Endothelial cell of umbilical vein (primary cell): Measurements from ENCODE around the gene PDCD1.

ENCODE experiments used
- CTCF ChIP-seq, 2 donors: IDR thresholded peaks; 1 replicate in 1 of 2; 2 replicates in 1 of 2; pipeline ENCODE4 v1.5.1; 2011; ENCODE audit warnings: low read length in 2 of 2, mild to moderate bottlenecking in 2 of 2, moderate library complexity in 2 of 2, control low read depth in 1 of 2, inconsistent platforms in 1 of 2, low read depth in 1 of 2; ENCODE audit not compliant: insufficient read depth in 1 of 2; ENCODE audit errors: extremely low read depth in 1 of 2
- EZH2 ChIP-seq: IDR thresholded peaks from 2 replicates; pipeline ENCODE4 v1.6.1; 2012; ENCODE audit warnings: borderline replicate concordance, low read depth, mild to moderate bottlenecking, moderate library complexity, low read length, inconsistent platforms; ENCODE audit not compliant: severe bottlenecking
- FOS ChIP-seq: IDR thresholded peaks from 2 replicates; pipeline ENCODE4 v1.6.1; 2011; ENCODE audit warnings: mild to moderate bottlenecking, low read length, moderate library complexity, borderline replicate concordance; ENCODE audit not compliant: insufficient read depth
- JUN ChIP-seq: IDR thresholded peaks from 2 replicates; pipeline ENCODE4 v1.6.1; 2011; ENCODE audit warnings: borderline replicate concordance, low read depth; ENCODE audit not compliant: insufficient read length, insufficient read depth
- MAX ChIP-seq: IDR thresholded peaks from 2 replicates; pipeline ENCODE4 v1.6.1; 2011; ENCODE audit not compliant: insufficient read depth, insufficient read length
- POLR2A ChIP-seq: IDR thresholded peaks from 2 replicates; pipeline ENCODE4 v1.6.1; 2012; ENCODE audit warnings: low read depth, mild to moderate bottlenecking, control low read depth, low read length

GRCh38 chr2:241853651-241854341 is 4.9 kb downstream of the PDCD1 start:
- TF ChIP-seq CTCF (IDR thresholded peaks at IDR 0.05; ENCODE audit: extremely low read depth in 1 of 2, insufficient read depth in 1 of 2, low read depth in 1 of 2, low read length in 2 of 2) (no peak), POLR2A (no peak), JUN (no peak), EZH2 (no peak), FOS (no peak), MAX (no peak)
